Calu3 (cell line): ENCODE measurements around the gene MCTP1. TPM values are rescaled to one million over a fixed set of nuclear protein-coding genes. Genes with fewer than 3 reads are reported as not detected.

Experiments used
- BruUV-seq: library from RNA; stranded (reverse); fragments of 400-500 nt; replicated peaks from 2 replicates; lab custom pipeline; 2021; lab: Mats Ljungman, UMichigan
- CTCF ChIA-PET: fragments of 300-600 bp; sonication (Branson Sonifier 250); formaldehyde crosslinking; loops from one replicate; lab custom pipeline; 2022; ENCODE audit warnings: antibody characterized with exemption; lab: Charles Lee
- DNase-seq: peaks from one replicate; pipeline ENCODE4 v3.0.0; 2022
- H3K27ac Mint-ChIP-seq: one replicate; pipeline ENCODE4 v1.8.0; 2022; ENCODE audit warnings: mixed read lengths; ENCODE audit not compliant: unreplicated experiment
- H3K27me3 Mint-ChIP-seq: one replicate; pipeline ENCODE4 v1.8.0; 2022; ENCODE audit warnings: mixed read lengths; ENCODE audit not compliant: unreplicated experiment
- H3K36me3 Mint-ChIP-seq: one replicate; pipeline ENCODE4 v1.8.0; 2022; ENCODE audit warnings: mild to moderate bottlenecking, moderate library complexity, mixed read lengths; ENCODE audit not compliant: insufficient read depth, unreplicated experiment
- H3K4me1 Mint-ChIP-seq: one replicate; pipeline ENCODE4 v1.8.0; 2022; ENCODE audit warnings: mild to moderate bottlenecking, low read depth, mixed read lengths; ENCODE audit not compliant: unreplicated experiment
- H3K4me3 Mint-ChIP-seq: one replicate; pipeline ENCODE4 v1.8.0; 2022; ENCODE audit warnings: mild to moderate bottlenecking, low read depth, moderate library complexity, mixed read lengths; ENCODE audit not compliant: unreplicated experiment
- H3K9me3 Mint-ChIP-seq: one replicate; pipeline ENCODE4 v1.8.0; 2022; ENCODE audit warnings: low read depth, mixed read lengths; ENCODE audit not compliant: unreplicated experiment
- intact Hi-C: fragments of 100-400 bp; cut with micrococcal nuclease; formaldehyde crosslinking; loops from one replicate; pipeline ENCODE4 v1.10.0; 2022; ENCODE audit not compliant: unreplicated experiment
- total RNA-seq: library from RNA; stranded (reverse); gene quantifications from 2 replicates; pipeline ENCODE4 v1.2.3, GENCODE V29; 2022
- TF ChIP-seq, protein P1 (sequence below): fragments of 200-600 bp; IDR thresholded peaks from one replicate; pipeline ENCODE4 v1.8.0; 2022; ENCODE audit warnings: antibody characterized with exemption; ENCODE audit not compliant: unreplicated experiment

The MCTP1 gene
- total RNA-seq, 1 experiment from 2014 or later, result 28.4 TPM

DNA sequence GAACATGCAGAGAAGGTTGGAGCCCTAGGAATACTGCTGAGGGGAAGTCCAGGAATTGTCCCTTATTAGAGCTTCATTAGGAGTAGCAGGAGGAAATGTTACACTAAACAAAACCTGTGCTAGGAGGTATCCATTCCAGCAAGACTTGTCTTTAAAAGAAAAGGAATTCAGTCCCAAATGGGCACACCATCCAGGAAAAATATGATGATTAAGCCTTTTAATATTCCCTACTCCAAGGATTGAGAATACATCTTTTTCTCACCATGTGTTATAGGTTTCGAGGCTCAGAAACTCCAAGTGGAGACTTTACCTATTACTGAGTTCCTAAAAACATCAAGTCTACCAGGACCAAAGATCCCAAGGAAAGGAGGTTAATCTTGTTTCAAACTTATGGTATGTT is 179.3 kb downstream of the MCTP1 start:
- Mint-ChIP-seq H3K27ac (no peak overlapping the region), H3K4me1 (peaks cover 6% of the 10 kb centered on the region), H3K27me3 (no peaks in the 10 kb centered on the region), H3K9me3 (no peaks in the 10 kb centered on the region), H3K36me3 (no peaks in the 10 kb centered on the region), H3K4me3 (no peak overlapping the region)
- no peak for DNase-seq
- TF ChIP-seq, protein P1, sequence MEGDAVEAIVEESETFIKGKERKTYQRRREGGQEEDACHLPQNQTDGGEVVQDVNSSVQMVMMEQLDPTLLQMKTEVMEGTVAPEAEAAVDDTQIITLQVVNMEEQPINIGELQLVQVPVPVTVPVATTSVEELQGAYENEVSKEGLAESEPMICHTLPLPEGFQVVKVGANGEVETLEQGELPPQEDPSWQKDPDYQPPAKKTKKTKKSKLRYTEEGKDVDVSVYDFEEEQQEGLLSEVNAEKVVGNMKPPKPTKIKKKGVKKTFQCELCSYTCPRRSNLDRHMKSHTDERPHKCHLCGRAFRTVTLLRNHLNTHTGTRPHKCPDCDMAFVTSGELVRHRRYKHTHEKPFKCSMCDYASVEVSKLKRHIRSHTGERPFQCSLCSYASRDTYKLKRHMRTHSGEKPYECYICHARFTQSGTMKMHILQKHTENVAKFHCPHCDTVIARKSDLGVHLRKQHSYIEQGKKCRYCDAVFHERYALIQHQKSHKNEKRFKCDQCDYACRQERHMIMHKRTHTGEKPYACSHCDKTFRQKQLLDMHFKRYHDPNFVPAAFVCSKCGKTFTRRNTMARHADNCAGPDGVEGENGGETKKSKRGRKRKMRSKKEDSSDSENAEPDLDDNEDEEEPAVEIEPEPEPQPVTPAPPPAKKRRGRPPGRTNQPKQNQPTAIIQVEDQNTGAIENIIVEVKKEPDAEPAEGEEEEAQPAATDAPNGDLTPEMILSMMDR, result no peak
- no TSS peak for BruUV-seq
- intact Hi-C loops, result no loop called here
- CTCF ChIA-PET, result no interaction called here

DNA sequence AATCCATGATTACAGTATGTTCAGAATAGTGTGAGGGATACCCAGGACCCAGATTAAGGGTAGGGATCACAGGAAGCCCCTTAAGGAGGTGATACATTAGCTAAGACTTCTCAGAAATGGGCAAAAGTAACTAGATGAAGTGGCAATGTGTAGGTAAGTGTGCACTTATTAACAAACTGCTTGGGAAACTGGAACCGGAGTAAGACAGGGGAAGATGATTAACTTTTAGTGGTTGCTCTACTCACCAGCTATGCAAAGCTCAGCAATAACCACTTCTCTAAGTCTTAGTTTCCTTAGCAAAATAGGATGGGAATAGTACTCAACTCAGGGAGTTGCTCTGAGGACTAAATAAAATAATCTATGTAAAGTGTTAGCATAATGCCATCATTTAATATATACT is 182.2 kb downstream of the MCTP1 start:
- Mint-ChIP-seq H3K27ac (no peak overlapping the region), H3K36me3 (no peaks in the 10 kb centered on the region), H3K9me3 (no peaks in the 10 kb centered on the region), H3K4me3 (no peak overlapping the region), H3K4me1 (peaks cover 8% of the 10 kb centered on the region), H3K27me3 (no peaks in the 10 kb centered on the region)
- DNase-seq, result no peak
- intact Hi-C loops, result no loop called here
- TF ChIP-seq, protein P1, result no peak
- BruUV-seq, result no TSS peak
- CTCF ChIA-PET, result no interaction called here

DNA sequence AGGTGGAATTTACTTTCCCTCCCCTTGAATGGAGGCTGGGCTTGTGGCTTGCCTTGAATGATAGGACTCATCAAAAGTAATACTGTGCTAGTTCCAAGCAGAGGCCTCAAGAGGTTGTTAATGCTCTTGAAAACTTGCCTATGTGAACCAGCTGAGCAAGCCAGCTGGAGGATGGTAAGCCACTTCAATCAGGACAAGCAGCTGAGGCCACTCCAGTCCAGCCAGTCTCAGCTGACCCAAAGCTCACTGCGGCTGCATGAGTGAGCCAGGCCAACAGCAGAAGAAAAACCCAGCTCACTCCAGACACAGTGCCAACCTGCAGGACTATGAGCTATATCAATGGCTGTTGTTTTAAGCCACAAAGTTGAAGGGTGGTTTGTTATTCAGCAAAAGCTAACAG is 182.8 kb downstream of the MCTP1 start:
- no peak for DNase-seq
- Mint-ChIP-seq H3K4me1 (peaks cover 8% of the 10 kb centered on the region), H3K4me3 (no peak overlapping the region), H3K27ac (no peak overlapping the region), H3K27me3 (no peaks in the 10 kb centered on the region), H3K36me3 (no peaks in the 10 kb centered on the region), H3K9me3 (no peaks in the 10 kb centered on the region)
- CTCF ChIA-PET, result no interaction called here
- BruUV-seq, result no TSS peak
- intact Hi-C loops, result no loop called here
- TF ChIP-seq, protein P1, result no peak

DNA sequence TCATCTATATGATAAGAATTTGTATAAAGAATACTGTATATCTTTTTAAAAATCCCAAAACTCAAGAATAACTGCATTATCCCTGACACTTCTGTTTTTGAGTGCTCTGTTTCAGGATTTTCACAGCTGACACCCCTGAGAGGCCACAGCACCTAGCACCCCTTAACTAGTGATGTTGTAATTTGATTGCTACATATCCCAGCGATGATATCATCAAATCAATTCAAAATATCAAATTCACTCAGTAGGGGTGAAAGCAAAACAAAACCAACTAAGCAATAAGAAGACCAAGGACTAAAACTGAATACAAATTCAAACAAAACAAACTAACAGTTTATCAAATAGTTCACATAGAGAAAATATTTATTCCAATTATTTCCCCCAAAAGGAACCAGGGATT is 184.3 kb downstream of the MCTP1 start:
- no peaks in the 10 kb centered on the region for H3K36me3 Mint-ChIP-seq
- H3K27me3 Mint-ChIP-seq, result no peaks in the 10 kb centered on the region
- H3K27ac Mint-ChIP-seq, result no peak overlapping the region
- TF ChIP-seq, protein P1, result no peak
- no TSS peak for BruUV-seq
- no peak for DNase-seq
- no peak overlapping the region for H3K4me3 Mint-ChIP-seq
- no peaks in the 10 kb centered on the region for H3K9me3 Mint-ChIP-seq
- H3K4me1 Mint-ChIP-seq, result peaks cover 8% of the 10 kb centered on the region
- intact Hi-C loops, result no loop called here
- CTCF ChIA-PET, result no interaction called here
